Stimulated activated CD8-positive, alpha-beta memory T cell treated with anti-CD3 and anti-CD28 coated beads, Interleukin-7, amount 100 ng/mL, for 1 hour (primary cell): Measurements from ENCODE around the gene DAPK2.

Experiments used
- DNase-seq, 2 donors: peaks; one replicate each; pipeline ENCODE4 v3.0.0-alpha.2; 2020; ENCODE audit warnings: low read depth in 2 of 2

DAPK2 gene

GRCh38 chr15:64023220-64023619, 23.1 kb downstream of the DAPK2 start:
- no peak for DNase-seq

- DNase-seq: no peak
These were observed 23.7 kb downstream of the DAPK2 start for GRCh38 chr15:64022571-64022970.

DNA sequence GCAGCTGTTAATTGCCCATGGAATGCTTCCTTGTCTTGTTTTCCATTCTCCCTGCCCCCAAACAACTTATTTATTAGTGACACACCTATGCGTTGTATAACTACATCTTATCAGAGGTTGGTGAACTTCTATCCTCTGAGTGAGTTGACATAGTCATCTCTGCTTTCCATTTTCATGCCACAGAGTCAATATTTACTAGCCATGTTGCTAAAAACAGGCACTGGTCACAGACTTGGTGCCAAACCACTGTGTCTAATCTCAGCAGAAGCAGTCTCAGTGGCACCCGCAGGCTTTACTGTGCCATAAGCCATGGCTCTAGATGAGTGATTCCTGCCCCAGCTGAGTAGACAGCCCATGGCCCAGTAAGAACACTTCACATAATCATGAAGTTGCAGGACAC, 26.5 kb downstream of the DAPK2 start:
- no peak for DNase-seq

DNA sequence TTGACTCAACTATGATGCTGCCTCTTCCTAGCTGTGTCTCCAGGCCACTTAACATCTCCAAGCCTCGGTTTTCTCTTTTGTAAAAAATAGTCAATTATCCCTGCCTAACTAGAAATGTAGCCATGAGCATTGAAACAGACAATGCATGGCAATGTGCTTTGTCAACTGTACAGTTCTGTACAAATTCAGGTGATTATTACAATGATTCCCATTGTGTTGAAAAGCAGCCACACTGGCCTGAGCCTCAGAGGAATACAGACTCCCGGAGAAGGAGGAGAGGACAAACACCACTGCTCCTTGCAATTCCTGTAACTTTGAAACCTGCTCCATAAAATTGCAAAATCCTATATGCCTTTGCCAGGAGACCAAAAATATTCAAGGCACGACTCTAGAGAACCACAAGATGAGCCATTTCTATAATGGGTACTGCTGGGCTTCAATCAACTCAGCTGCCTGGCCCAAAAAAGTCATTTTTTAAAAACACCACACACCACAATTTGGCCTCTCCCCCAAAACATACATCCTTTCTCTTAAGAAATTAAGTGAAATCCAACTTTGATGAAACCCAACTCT, 28.6 kb downstream of the DAPK2 start:
- no peak for DNase-seq

- no peak for DNase-seq
These were observed 29.1 kb downstream of the DAPK2 start for GRCh38 chr15:64017082-64017588.

DNA sequence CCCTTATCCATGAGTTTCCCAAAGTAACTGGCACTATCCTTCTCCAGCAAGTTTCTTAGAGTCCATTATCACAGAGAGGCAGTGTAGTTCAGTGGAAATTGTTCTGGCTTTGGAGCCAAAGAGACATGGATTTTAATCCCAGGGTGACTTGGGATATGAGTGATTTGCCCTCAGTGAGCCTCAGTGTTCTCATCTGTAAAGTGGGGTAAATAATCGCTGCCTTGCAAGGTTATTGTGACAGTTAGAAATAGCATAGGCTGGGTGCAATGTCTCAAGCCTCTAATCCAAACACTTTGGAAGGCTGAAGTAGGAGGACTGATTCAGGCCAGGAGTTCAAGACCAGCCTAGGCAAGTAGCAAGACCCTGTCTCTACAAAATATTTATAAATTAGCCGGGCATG, 30.0 kb downstream of the DAPK2 start:
- no peak for DNase-seq

DNA sequence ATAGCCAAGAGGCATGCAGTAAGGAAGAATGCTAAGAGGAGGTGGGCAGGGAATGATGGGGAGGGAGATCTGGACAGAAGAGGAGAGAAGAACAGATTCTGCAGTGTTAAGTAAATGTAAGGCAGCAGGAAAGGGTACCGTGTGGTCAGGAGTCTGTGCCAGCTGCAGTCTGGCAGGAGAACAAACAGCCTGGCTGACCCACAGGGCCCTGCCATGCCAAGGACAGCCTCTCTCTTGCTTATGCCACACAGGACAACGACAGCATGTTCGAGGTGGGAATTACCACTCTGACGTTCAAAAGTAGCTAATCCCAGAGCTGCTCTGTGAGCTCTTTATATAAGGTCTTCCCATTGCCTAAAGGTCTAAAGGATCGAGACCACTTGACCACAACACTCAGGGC, 31.3 kb downstream of the DAPK2 start:
- no peak for DNase-seq

GRCh38 chr15:64013179-64014062, 32.9 kb downstream of the DAPK2 start:
- DNase-seq: no peak

GRCh38 chr15:64011736-64012135, 34.5 kb downstream of the DAPK2 start:
- no peak for DNase-seq

- peak; percentile 65 to 66 for DNase-seq
These were observed 35.6 kb downstream of the DAPK2 start for GRCh38 chr15:64010719-64011118.

- peak in 1 of 2 donors; percentile 29 for DNase-seq
These were observed 36.5 kb downstream of the DAPK2 start for GRCh38 chr15:64009798-64010261.

GRCh38 chr15:64009241-64009640, 37.0 kb downstream of the DAPK2 start:
- no peak for DNase-seq

DNA sequence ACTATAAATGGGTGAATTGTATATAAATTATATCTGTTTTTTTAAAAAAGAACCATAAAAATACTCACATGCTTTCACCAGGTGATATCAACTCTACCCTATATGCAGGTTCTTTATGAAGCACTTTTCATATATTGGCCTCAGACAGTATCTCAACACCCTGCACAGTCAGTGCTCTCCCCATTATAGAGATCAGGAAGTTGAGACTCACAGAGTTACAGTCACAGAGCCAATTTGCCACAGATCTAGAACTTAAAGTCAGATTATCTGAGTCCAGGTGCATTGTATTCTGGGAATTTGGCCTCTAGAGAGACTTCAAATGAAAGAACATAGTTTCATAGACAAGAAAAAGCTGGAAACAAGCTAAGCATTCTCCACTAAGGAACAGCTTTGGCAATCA, 38.1 kb downstream of the DAPK2 start:
- DNase-seq: no peak

GRCh38 chr15:64006642-64007041, 39.6 kb downstream of the DAPK2 start:
- no peak for DNase-seq

GRCh38 chr15:64004587-64004986, 41.7 kb downstream of the DAPK2 start:
- no peak for DNase-seq

DNA sequence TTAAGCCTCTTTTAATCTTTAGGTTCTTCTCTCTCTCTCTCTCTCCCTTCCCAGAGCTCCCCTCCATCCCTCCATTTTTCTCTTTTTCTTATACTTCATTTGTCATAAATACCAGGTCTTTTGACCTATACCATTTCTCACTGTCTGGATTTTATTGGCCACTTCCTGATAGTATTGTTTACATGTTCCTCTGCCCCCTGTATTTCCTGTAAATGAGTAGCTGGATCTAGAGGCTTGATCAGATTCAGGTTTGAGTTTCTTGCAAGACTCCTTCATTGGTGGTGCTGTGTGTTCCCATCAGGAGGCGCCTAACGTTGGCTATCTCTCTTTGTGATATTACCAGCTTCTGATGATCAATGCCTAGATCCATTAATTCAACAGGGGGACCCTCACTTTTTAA, 42.2 kb downstream of the DAPK2 start:
- no peak for DNase-seq

GRCh38 chr15:64003182-64003581, 43.1 kb downstream of the DAPK2 start:
- no peak for DNase-seq

- DNase-seq: no peak
These were observed 45.1 kb downstream of the DAPK2 start for GRCh38 chr15:64001148-64001547.

- DNase-seq: no peak
These were observed 45.9 kb downstream of the DAPK2 start for GRCh38 chr15:64000183-64000951.

GRCh38 chr15:63999177-63999576, 47.1 kb downstream of the DAPK2 start:
- DNase-seq: no peak

DNA sequence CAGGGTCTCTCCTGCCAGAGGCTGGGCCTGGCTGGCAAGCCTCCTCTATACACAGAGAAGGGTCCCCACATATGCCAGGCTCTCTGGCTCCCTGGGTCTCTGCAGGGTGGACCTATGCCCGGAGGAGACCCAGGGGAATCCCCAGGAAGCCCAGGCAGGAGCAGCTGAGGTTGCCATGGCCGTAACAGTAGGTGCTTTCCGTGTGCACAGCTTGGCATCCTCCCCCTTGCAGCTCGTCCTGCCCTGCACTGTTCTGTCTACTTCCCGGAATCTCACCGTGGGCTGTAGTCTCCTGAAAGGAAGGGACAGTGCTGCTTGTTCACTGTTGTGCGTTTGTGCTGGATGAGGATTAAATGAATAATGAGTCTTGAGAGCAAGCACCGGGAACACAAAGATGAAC, 47.8 kb downstream of the DAPK2 start:
- no peak for DNase-seq

GRCh38 chr15:63997715-63998442, 48.4 kb downstream of the DAPK2 start:
- DNase-seq: no peak
